ENCODE data around the gene LYRM9.
A peak's percentile ranks its signal among the peaks of the same experiment; 100 is the strongest.
"Not testable (repeated sequence)": the region's sequence is repeated elsewhere in the genome, so short reads cannot be mapped to it uniquely, and the experiment has no call there.

The LYRM9 gene

GRCh38 chr17:27892866-27893769, at the start of gene LYRM9:
TSS of gene LYRM9 (minus strand) at chr17:27893365. CDS start at chr17:27882694, 10,671 bp downstream.
- DNase-seq: peak; percentile 89 to 95 (median 94)

- peak in 1 of 3 experiments; percentile 35 for DNase-seq
Measured at GRCh38 chr17:27940503-27941428, 47.6 kb upstream of the LYRM9 start.

DNA sequence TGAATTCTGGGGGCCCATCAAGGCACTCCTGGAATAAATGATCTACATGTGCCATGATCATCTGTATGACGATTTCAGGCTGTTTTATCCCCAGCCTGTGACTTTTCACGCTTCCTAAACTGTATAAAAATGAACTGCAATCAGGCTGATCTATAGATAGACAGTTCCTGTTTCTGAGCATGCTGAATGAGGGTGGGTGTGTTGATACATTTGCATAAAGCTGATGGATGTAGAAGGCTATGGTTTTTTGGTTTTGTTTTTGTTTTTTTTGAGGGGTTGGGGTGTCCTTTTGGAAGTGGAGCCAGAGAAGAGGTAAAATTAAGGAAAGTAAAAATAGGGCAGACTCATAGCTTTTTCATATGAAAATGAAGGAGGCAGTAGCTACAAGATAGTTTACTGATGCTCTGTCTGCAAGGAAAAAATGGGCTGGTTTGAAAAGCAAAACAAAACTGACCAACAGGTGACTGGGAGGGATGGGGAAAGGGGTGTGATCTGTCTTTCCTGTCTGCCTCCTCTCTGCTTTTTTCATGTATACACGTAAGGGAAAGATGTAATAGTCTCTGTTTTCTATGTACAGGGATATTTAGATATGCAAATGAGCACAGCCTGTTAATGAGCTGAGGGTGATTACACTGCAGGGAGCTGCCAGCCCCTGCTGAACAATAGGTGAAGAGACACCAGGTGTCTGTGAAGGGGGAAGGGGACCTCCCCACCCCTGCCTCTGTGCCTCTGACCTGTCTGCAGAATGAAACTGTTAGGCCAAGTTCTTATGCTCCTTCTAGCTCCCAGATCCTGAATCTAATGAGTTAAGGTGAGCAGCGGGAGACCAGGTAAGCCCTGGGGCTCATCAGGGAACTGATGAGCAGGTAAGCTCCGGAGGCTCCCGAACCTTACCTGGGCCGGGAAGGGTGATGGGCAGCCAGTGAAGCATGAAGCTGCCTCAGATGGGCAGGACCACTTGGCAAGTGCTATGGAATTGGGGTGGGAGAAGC, 46.6 kb upstream of the LYRM9 start:
- DNase-seq: peak in 2 of 3 experiments; percentile 51 to 74

- DNase-seq: peak in 1 of 3 experiments; percentile 20
Measured at GRCh38 chr17:27938864-27939263, 45.7 kb upstream of the LYRM9 start.

GRCh38 chr17:27938241-27938640, 45.1 kb upstream of the LYRM9 start:
- DNase-seq: no peak

GRCh38 chr17:27937025-27937546, 43.9 kb upstream of the LYRM9 start:
- DNase-seq: no peak

GRCh38 chr17:27930000-27930399, 36.8 kb upstream of the LYRM9 start:
- no peak for DNase-seq

GRCh38 chr17:27928587-27928986, 35.4 kb upstream of the LYRM9 start:
- no peak for DNase-seq

DNA sequence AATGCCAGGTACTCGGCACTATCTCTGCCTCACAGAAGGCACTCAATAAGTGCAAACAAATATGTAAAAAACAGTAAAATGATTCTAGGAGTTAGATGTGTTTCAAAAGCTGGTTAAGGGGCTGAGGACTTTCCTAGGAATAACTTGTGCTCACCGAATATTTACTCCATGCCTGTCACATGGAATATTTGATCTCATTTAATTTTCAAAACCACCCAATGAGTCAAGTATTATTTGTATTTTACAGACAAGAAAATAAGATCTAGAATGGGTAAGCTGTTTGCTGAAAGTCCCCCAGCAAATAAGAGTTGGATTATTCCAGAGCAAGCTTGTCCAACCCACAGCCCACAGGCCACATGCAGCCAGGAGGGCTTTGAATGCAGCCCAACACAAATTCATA, 34.6 kb upstream of the LYRM9 start:
- DNase-seq: no peak

DNA sequence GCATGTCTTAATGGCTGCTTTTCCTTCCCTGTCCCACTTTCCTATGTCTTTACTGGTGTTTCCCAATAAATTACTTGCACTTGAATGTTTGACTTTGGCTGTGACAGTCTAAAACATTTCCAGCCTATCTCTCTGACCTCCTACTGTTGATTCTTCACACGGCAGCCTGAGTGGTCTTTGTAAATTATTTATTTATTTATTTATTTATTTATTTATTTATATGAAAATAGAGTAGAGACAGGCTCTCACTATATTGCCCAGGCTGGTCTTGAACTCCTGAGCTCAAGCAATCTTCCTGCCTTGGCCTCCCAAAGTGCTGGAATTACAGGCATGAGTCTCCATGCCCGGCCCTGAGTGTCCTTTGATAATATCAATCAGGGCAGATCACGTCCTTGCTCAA, 28.4 kb upstream of the LYRM9 start:
- DNase-seq: no peak

- DNase-seq: no peak
Measured at GRCh38 chr17:27921077-27921476, 27.9 kb upstream of the LYRM9 start.

- DNase-seq: no peak
Measured at GRCh38 chr17:27920569-27920968, 27.4 kb upstream of the LYRM9 start.

GRCh38 chr17:27919079-27919478, 25.9 kb upstream of the LYRM9 start:
- no peak for DNase-seq

DNA sequence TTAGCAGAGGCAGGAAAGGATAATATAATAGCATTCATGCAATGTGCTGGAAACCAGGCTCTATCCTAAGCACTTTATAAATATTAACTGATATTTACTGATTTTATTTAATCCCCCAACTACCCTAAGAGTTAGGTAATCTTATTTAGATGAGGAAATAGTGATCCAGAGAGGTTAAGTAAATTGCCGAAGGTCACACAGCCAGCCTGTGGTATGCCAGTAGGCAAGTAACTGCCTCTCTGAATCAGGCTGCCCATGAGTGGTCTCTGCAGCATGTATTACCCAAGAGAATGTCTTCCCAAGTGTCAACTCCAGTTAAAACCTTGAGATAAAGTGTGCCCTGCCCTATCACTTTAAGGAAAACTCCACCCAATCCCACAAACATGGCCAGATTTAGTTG, 25.3 kb upstream of the LYRM9 start:
- DNase-seq: no peak

DNA sequence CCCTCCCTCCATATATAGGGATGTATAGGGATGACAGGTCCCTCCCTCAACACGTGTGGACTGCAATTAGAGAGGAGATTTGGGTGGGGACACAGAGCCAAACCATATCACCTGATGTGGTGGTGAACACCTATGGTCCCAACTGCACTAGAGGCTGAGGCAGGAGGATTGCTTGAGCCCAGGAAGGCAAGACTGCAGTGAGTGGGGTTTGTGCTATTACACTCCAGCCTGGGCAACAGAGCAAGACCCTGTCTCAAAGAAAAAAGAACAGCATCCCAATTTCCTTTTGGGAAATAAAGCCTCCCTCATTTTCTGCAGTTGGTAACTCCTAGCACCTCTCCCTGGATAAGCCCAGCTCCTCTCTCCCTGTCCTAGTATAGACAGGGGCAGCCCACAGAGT, 23.8 kb upstream of the LYRM9 start:
- no peak for DNase-seq

GRCh38 chr17:27915709-27916108, 22.5 kb upstream of the LYRM9 start:
- DNase-seq: peak in 2 of 3 experiments; percentile 87 to 96

DNA sequence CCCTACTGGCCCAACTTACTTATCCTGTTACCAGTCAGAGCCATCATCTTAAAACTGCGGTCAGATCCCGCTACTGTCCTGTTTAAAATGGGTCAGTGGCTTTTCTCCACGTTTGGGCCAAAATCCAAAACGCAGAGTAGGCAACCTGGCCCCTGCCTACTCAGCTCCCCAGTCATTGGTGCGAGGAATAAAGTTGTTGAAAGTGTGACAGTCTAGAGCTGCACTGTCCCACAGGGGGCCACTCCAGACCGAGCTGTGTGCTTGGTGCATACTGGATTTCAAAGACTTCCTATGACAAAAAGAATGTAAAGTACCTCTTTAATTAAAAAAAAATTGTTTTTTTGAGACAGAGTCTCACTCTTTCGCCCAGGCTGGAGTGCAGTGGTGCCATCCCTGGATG, 21.2 kb upstream of the LYRM9 start:
- DNase-seq: no peak

- DNase-seq: no peak
Measured at GRCh38 chr17:27912964-27913363, 19.8 kb upstream of the LYRM9 start.

- not testable (repeated sequence) for DNase-seq
Measured at GRCh38 chr17:27912299-27912698, 19.1 kb upstream of the LYRM9 start.

- DNase-seq: no peak
Measured at GRCh38 chr17:27907976-27908558, 14.9 kb upstream of the LYRM9 start.

DNA sequence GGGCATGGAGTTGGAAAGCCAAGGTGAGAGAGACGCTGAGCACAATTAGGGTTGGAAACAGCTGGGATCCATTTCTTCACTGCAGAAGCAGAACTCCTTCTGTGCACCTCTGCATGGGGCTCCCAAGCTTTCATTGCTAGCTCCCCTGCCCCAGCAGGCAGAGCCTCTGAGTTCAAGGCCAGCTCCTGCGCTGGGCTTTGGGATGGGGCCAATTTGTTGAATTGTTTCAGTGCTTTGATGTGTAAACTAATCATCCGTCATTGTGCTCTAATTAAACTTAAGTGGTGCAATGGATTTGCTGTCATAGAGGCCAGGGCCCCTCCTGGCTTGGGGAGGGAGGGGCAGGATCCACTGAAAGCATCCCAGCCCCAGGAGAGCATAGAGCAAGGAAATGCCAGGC, 13.5 kb upstream of the LYRM9 start:
- DNase-seq: peak in 2 of 3 experiments; percentile 78 to 87

DNA sequence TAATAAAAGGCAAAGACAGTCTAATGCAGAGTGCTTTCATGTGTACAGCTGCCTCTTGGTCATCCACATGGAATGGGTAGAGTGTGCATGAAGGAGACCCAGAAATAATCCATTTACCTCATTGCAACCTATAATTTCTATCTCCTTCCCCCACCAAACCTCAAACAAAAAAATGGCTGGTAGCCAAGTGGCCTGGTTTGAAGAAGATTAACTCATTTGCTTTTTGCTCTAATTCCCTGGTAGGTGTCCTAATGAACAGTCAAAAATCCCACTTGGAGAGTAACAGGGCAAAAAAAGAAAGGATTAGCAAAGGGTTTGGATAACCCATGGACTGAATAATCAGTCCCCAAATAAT, 13.0 kb upstream of the LYRM9 start:
- DNase-seq: peak in 2 of 3 experiments; percentile 78 to 87

Data from NCI-H1417 (cell line).